Measurements from ENCODE around the gene SRRM2. TPM values are rescaled to one million over a fixed set of nuclear protein-coding genes. Genes with fewer than 3 reads are reported as not detected.
A peak's percentile ranks its signal among the peaks of the same experiment; 100 is the strongest.

SRRM2 gene
- total RNA-seq, 1 donor from 2014 or later, result 699 TPM

- H3K27me3 Mint-ChIP-seq (ENCODE audit: unreplicated experiment), result peaks cover 44% of the 10 kb centered on the region
- DNase-seq, result no peak
- H3K4me1 Mint-ChIP-seq (ENCODE audit: low read depth, unreplicated experiment), result peaks cover 5% of the 10 kb centered on the region
- no peak for TF ChIP-seq CTCF (IDR thresholded peaks at IDR 0.05; ENCODE audit: partially characterized antibody, unreplicated experiment)
- H3K27ac Mint-ChIP-seq (ENCODE audit: unreplicated experiment), result peak overlapping the region; percentile 38
- H3K36me3 Mint-ChIP-seq (ENCODE audit: unreplicated experiment), result peaks cover 59% of the 10 kb centered on the region
- H3K4me3 Mint-ChIP-seq (ENCODE audit: unreplicated experiment), result peak overlapping the region; percentile 30
- peaks cover 34% of the 10 kb centered on the region for H3K9me3 Mint-ChIP-seq (ENCODE audit: unreplicated experiment)
These were observed 13.3 kb downstream of the SRRM2 start for GRCh38 chr16:2765462-2766404.

GRCh38 chr16:2766430-2767139 lies 14.1 kb downstream of the SRRM2 start:
- H3K27me3 Mint-ChIP-seq (ENCODE audit: unreplicated experiment), result peaks cover 44% of the 10 kb centered on the region
- peaks cover 5% of the 10 kb centered on the region for H3K4me1 Mint-ChIP-seq (ENCODE audit: low read depth, unreplicated experiment)
- peak overlapping the region; percentile 11 for H3K27ac Mint-ChIP-seq (ENCODE audit: unreplicated experiment)
- H3K36me3 Mint-ChIP-seq (ENCODE audit: unreplicated experiment), result peaks cover 51% of the 10 kb centered on the region
- no peak for DNase-seq
- TF ChIP-seq CTCF (IDR thresholded peaks at IDR 0.05; ENCODE audit: partially characterized antibody, unreplicated experiment), result no peak
- H3K4me3 Mint-ChIP-seq (ENCODE audit: unreplicated experiment), result peak overlapping the region; percentile 30
- H3K9me3 Mint-ChIP-seq (ENCODE audit: unreplicated experiment), result peaks cover 34% of the 10 kb centered on the region

- H3K27me3 Mint-ChIP-seq (ENCODE audit: unreplicated experiment), result peaks cover 44% of the 10 kb centered on the region
- peaks cover 5% of the 10 kb centered on the region for H3K4me1 Mint-ChIP-seq (ENCODE audit: low read depth, unreplicated experiment)
- TF ChIP-seq CTCF (IDR thresholded peaks at IDR 0.05; ENCODE audit: partially characterized antibody, unreplicated experiment), result no peak
- no peak for DNase-seq
- peaks cover 31% of the 10 kb centered on the region for H3K9me3 Mint-ChIP-seq (ENCODE audit: unreplicated experiment)
- H3K27ac Mint-ChIP-seq (ENCODE audit: unreplicated experiment), result peak overlapping the region; percentile 38
- peaks cover 45% of the 10 kb centered on the region for H3K36me3 Mint-ChIP-seq (ENCODE audit: unreplicated experiment)
- H3K4me3 Mint-ChIP-seq (ENCODE audit: unreplicated experiment), result no peak overlapping the region
These were observed 14.8 kb downstream of the SRRM2 start for GRCh38 chr16:2767140-2767731.

GRCh38 chr16:2767891-2768290 lies 15.5 kb downstream of the SRRM2 start:
- Mint-ChIP-seq H3K4me3 (ENCODE audit: unreplicated experiment) (no peak overlapping the region), H3K36me3 (ENCODE audit: unreplicated experiment) (peaks cover 39% of the 10 kb centered on the region), H3K27ac (ENCODE audit: unreplicated experiment) (peak overlapping the region; percentile 38), H3K9me3 (ENCODE audit: unreplicated experiment) (peaks cover 26% of the 10 kb centered on the region), H3K27me3 (ENCODE audit: unreplicated experiment) (peaks cover 42% of the 10 kb centered on the region), H3K4me1 (ENCODE audit: low read depth, unreplicated experiment) (peaks cover 5% of the 10 kb centered on the region)
- no peak for DNase-seq
- no peak for TF ChIP-seq CTCF (IDR thresholded peaks at IDR 0.05; ENCODE audit: partially characterized antibody, unreplicated experiment)

Data from glutamatergic neuron (in vitro differentiated cells).